HG03045 (cell line): Measurements from ENCODE around the gene BASP1.

Experiments
- ATAC-seq: cut with Tn5 transposase; IDR thresholded peaks from one replicate; pipeline ENCODE4 v1.9.1; 2021; ENCODE audit warnings: mild to moderate bottlenecking, moderate library complexity; ENCODE audit not compliant: unreplicated experiment

The BASP1 gene

GRCh38 chr5:17217493-17218352, at the start of gene BASP1:
BASP1 (plus strand) TSS chr5:17217631; CDS start chr5:17275217, 57,586 bp downstream.
- peak; percentile 33 for ATAC-seq

- no peak for ATAC-seq
Observed at GRCh38 chr5:17169507-17169906, 47.9 kb upstream of the BASP1 start.

- ATAC-seq: no peak
Observed at GRCh38 chr5:17172791-17173190, 44.6 kb upstream of the BASP1 start.

- ATAC-seq: no peak
Observed at GRCh38 chr5:17174965-17175364, 42.5 kb upstream of the BASP1 start.

- ATAC-seq: no peak
Observed at GRCh38 chr5:17177501-17178372, 39.7 kb upstream of the BASP1 start.

GRCh38 chr5:17178373-17178675, 39.1 kb upstream of the BASP1 start:
- no peak for ATAC-seq

- ATAC-seq: no peak
Observed at GRCh38 chr5:17180330-17180843, 37.0 kb upstream of the BASP1 start.

- no peak for ATAC-seq
Observed at GRCh38 chr5:17180864-17181723, 36.3 kb upstream of the BASP1 start.

- no peak for ATAC-seq
Observed at GRCh38 chr5:17182494-17182893, 34.9 kb upstream of the BASP1 start.

GRCh38 chr5:17182981-17183380, 34.5 kb upstream of the BASP1 start:
- no peak for ATAC-seq

GRCh38 chr5:17183831-17184230, 33.6 kb upstream of the BASP1 start:
- no peak for ATAC-seq

- ATAC-seq: no peak
Observed at GRCh38 chr5:17184588-17184987, 32.8 kb upstream of the BASP1 start.

- no peak for ATAC-seq
Observed at GRCh38 chr5:17185349-17185748, 32.1 kb upstream of the BASP1 start.

- ATAC-seq: no peak
Observed at GRCh38 chr5:17185773-17186172, 31.7 kb upstream of the BASP1 start.

GRCh38 chr5:17186256-17186655, 31.2 kb upstream of the BASP1 start:
- ATAC-seq: no peak

GRCh38 chr5:17187011-17187785, 30.2 kb upstream of the BASP1 start:
- no peak for ATAC-seq

GRCh38 chr5:17187786-17188170, 29.7 kb upstream of the BASP1 start:
- no peak for ATAC-seq

- no peak for ATAC-seq
Observed at GRCh38 chr5:17189381-17190036, 27.9 kb upstream of the BASP1 start.

- no peak for ATAC-seq
Observed at GRCh38 chr5:17190242-17190778, 27.1 kb upstream of the BASP1 start.
